HAP-1 (cell line): ENCODE results near the gene KIF6.

Experiments
- DNase-seq, 2 experiments: peaks; one replicate each; pipeline ENCODE4 v3.0.0-alpha.2; 2016 to 2020; ENCODE audit warnings: low spot score in 2 of 2
- H3K27me3 ChIP-seq: fragments of 250-450 bp; sonication (Bioruptor Pico); 2 replicates; pipeline ENCODE4 v1.5.1; 2020; ENCODE audit warnings: low read depth, mild to moderate bottlenecking, moderate library complexity
- H3K36me3 ChIP-seq: fragments of 250-450 bp; sonication (Bioruptor Pico); replicated peaks from 2 replicates; pipeline ENCODE4 v1.5.1; 2020; ENCODE audit warnings: mild to moderate bottlenecking
- H3K4me1 ChIP-seq: fragments of 250-450 bp; sonication (Bioruptor Pico); 2 replicates; pipeline ENCODE4 v1.5.1; 2020; ENCODE audit warnings: mild to moderate bottlenecking
- H3K4me3 ChIP-seq: fragments of 250-450 bp; sonication (Bioruptor Pico); 2 replicates; pipeline ENCODE4 v1.5.1; 2020; ENCODE audit warnings: mild to moderate bottlenecking, moderate library complexity
- H3K9me3 ChIP-seq: fragments of 250-450 bp; sonication (Bioruptor Pico); 2 replicates; pipeline ENCODE4 v1.5.1; 2020; ENCODE audit warnings: mild to moderate bottlenecking, moderate library complexity
- in situ Hi-C: fragments of 300-500 bp; cut with MboI; formaldehyde crosslinking; loops from 3 replicates; pipeline ENCODE4 v1.14.3; 2020; ENCODE audit warnings: low sequenced_read_pairs, inconsistent platforms, mixed read lengths

KIF6 gene

DNA sequence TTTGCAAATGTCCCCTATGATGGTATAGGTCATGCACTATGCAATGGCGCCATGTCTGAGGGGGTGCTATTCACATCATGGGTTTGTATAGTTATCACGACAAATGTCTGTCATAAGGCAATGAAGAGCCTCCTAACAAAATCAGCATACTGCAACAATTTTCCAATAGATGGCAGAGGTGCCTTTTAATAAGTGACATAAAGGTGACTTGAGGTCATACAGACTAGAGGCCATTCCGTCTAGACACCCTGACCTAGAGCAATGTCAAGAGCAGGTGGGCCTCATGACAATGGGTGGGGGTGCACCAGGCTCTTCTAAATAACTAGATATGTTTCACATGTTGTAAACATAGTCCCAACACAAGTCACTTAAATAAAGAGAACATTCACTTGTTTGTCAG, 107.7 kb downstream of the KIF6 start:
- DNase-seq = no peak
- in situ Hi-C loops = no loop called here
- no peaks in the 10 kb centered on the region for H3K4me1 ChIP-seq
- no peaks in the 10 kb centered on the region for H3K36me3 ChIP-seq
- H3K9me3 ChIP-seq = no peaks in the 10 kb centered on the region
- no peaks in the 10 kb centered on the region for H3K27me3 ChIP-seq
- no peak overlapping the region for H3K4me3 ChIP-seq

DNA sequence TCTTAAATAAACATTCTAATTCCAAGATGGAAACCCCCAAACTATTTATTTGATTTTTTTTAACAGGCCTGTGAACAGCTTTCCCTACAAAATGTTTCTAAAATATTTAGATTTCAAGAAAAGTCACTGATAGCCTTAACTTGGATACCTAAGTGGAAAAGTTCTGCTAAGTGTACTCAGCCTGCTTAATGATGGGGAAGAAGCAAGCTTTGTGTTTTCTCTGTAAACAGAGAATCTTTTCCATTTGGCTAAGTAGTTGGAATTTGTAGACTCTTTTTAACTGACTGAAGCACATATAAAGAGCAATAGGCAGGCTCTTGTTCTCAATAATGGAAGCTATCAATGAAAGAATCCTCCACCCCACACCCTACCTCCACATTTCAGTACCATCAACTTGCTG, 108.2 kb downstream of the KIF6 start:
- Histone ChIP-seq H3K36me3 (no peaks in the 10 kb centered on the region), H3K4me1 (no peaks in the 10 kb centered on the region), H3K4me3 (no peak overlapping the region), H3K27me3 (no peaks in the 10 kb centered on the region), H3K9me3 (no peaks in the 10 kb centered on the region)
- in situ Hi-C loops = no loop called here
- no peak for DNase-seq

DNA sequence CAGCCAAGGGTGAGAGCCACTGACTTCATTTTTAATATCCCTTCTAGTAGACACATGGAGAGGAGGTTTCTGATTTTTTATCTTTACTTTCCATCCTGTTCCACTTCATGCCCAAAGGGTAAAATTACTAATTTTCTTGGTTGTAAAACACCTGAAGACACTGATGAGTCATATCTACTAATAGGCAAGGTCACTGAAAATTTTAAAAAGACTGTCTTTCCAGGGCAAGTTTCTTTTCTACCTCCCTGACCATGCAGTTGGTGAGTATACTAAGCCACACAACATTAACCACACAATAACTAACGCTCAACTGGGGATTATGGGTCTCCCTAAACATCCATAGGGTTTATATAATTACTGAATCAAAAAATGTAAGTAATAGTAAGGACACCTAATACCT, 109.6 kb downstream of the KIF6 start:
- H3K4me1 ChIP-seq = no peaks in the 10 kb centered on the region
- H3K4me3 ChIP-seq = no peak overlapping the region
- DNase-seq = no peak
- H3K36me3 ChIP-seq = no peaks in the 10 kb centered on the region
- in situ Hi-C loops = no loop called here
- H3K9me3 ChIP-seq = no peaks in the 10 kb centered on the region
- no peaks in the 10 kb centered on the region for H3K27me3 ChIP-seq

DNA sequence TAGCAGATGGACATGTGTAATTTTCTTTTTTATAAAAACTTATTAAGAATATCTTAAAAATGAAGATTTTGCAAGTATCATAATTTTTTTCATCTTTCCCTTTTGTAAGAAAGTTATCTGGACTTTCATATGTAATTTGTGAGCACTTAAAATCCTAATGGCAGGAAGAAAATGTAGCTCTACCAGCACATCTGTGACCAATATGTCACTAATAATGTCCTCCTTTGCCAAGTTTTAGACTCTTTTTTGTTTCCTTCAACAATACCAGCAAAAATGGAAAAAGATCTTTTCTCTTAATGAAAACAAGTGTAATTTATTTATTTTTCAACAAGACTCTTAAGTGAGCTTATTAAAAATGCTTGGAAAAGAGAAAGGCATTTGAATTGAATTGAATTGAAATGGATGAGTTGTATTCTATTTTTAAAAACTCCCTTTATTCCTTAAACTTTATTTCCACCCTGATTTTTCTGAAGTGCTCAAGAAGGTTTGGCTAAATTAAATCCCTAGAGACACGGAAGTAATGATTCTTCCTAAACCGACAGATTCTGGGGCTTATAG, 110.7 kb downstream of the KIF6 start:
- Histone ChIP-seq H3K4me1 (no peaks in the 10 kb centered on the region), H3K4me3 (no peak overlapping the region), H3K9me3 (no peaks in the 10 kb centered on the region), H3K36me3 (no peaks in the 10 kb centered on the region), H3K27me3 (no peaks in the 10 kb centered on the region)
- in situ Hi-C loops = no loop called here
- DNase-seq = no peak

DNA sequence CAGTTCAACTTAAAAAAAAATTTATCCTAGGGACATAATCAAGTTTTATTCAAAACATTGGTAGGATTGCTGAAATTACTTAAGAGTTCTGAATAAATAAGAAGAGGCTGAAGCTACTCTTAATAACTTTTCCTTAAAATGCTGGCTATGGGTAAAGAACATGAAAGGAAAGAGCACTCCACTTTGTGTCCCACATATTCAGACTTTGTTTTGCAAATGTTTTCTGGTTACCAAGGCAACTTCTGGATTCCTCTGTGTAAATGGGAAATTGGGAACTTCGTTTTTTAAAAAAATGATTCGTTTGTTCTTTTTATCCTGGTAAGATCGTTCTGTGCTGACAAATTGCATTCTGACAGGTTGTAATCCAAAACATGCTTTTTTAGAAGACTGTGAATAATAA, 115.0 kb downstream of the KIF6 start:
- H3K27me3 ChIP-seq = 0 out of 2 replicates have a peak, but pooled peaks cover 4% of the 10 kb centered on the region
- in situ Hi-C loops = no loop called here

DNA sequence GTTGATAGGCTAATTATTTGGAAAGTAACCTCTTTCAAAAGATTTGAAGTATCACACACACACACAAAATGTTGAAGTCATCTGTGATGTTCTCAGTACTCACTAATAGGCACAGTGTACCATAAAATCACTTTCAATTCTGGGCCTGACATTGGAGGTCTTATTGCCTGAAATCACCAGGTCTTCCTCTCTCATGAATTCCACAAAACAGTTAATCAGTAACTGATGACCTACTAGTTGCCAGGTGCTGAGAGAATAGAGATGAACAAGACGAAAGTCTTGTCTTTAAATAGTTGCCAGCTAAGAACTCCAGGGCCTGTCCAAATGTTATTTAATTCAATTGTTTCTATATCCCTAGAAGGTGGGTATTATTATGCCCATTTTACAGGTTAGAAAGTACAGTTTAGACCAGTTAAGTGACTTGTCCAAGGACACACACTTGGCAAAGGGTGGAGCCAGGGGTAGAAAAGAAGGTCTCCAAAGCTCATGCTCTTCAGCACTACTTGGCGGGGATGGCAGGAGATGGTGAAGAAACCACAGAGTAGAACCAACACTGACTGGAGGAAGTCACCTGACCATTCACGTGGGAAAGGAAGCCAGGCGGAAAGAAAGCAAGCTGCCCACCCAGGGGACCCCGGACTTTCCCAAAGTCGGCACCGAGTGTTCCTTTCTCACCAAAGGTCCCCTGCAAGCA, 116.4 kb downstream of the KIF6 start:
- no peaks in the 10 kb centered on the region for H3K9me3 ChIP-seq
- in situ Hi-C loops = no loop called here
- DNase-seq = no peak
- H3K36me3 ChIP-seq = no peaks in the 10 kb centered on the region
- no peak overlapping the region for H3K4me3 ChIP-seq
- no peaks in the 10 kb centered on the region for H3K4me1 ChIP-seq
- H3K27me3 ChIP-seq = 0 out of 2 replicates have a peak, but pooled peaks cover 4% of the 10 kb centered on the region

More for the DNA sequence above, 115.0 kb downstream of the KIF6 start:
- DNase-seq = no peak
- no peaks in the 10 kb centered on the region for H3K9me3 ChIP-seq
- no peaks in the 10 kb centered on the region for H3K36me3 ChIP-seq
- no peaks in the 10 kb centered on the region for H3K4me1 ChIP-seq
- H3K4me3 ChIP-seq = no peak overlapping the region

DNA sequence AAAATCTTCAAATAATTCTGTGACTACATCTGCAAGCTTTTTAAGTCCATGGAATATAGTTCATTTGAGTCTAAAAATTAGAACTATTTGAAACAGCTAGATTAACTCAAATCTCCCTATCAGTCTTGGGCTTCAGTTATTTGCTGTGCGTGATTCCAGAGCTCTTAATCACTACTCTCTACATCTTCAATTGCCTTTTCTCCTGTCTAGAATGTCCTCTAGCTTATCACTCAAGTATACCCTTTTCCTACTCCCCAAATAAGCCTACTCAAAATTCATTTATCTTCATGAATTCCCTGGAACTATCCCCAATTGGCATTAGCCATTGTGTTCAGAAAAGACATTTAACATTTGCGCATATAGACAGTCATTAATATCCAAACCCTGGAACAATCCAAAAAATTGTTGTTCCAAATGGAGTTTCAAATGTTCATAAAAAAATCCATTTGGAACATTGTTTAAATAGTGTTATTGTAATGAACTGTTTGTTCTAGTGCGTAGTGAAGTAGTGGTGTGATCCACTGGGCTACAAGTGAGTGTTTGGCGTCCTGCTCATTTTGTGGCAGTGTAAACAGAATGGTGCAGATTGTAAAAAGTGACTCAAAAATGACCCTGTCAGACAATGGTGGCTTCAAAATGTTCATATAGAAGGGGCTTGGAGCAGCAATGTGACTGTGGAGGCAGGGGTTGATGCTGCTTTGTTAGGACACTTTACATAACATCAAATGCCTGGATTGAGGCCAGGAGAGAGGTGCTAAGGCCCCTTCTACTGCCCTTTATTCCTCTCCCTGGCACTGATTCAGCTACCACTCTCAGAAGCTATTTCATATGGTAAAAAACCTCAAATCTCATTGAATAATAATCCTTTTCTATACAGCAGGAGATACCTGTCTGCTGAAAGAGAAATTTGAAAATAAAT, 122.3 kb downstream of the KIF6 start:
- H3K9me3 ChIP-seq = no peaks in the 10 kb centered on the region
- 0 out of 2 replicates have a peak, but pooled peaks cover 4% of the 10 kb centered on the region for H3K27me3 ChIP-seq
- H3K4me1 ChIP-seq = no peaks in the 10 kb centered on the region
- H3K4me3 ChIP-seq = no peak overlapping the region
- in situ Hi-C loops = no loop called here
- no peak for DNase-seq
- H3K36me3 ChIP-seq = no peaks in the 10 kb centered on the region

DNA sequence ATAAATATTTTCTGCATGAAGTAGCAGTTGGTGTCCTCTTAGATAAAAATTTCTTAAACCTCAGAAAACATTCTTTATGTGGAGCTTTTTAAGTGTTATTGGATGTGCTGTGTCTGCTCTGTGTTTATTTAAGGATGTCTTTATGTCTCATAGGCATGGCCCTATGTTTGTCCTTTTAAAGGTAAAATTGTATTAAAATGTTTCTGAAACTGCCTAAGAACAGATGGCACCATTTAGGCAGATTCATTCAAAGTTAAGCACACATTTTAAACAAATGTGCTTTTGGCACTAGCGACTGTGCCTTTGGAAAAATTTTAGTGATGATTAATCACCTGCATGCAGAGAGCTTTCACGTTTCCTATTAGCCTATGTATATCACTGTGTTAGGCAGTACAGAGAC, 125.2 kb downstream of the KIF6 start:
- no peaks in the 10 kb centered on the region for H3K36me3 ChIP-seq
- H3K4me3 ChIP-seq = no peak overlapping the region
- in situ Hi-C loops = no loop called here
- no peak for DNase-seq
- no peaks in the 10 kb centered on the region for H3K4me1 ChIP-seq
- H3K9me3 ChIP-seq = no peaks in the 10 kb centered on the region
- no peaks in the 10 kb centered on the region for H3K27me3 ChIP-seq

DNA sequence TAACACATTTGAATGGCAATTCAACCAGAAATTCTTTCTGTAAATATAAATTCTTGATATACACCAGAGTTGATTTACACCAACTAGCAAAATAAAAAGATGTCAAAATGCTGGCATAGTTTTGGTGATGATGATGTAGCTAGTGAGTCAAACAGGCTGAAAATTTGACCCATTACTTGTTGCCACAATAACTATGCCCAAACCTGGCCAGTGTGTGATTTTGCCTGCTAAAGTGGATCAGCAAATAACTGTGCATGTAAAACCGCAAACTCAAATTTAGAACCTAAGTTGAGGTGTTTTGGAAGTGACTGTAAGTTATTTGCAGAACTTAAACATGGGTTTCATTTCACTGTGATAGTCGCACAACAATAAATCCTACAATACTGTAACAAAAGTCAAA, 125.9 kb downstream of the KIF6 start:
- no peak for DNase-seq
- no peaks in the 10 kb centered on the region for H3K9me3 ChIP-seq
- no peaks in the 10 kb centered on the region for H3K27me3 ChIP-seq
- in situ Hi-C loops = no loop called here
- H3K4me3 ChIP-seq = no peak overlapping the region
- no peaks in the 10 kb centered on the region for H3K4me1 ChIP-seq
- H3K36me3 ChIP-seq = no peaks in the 10 kb centered on the region

DNA sequence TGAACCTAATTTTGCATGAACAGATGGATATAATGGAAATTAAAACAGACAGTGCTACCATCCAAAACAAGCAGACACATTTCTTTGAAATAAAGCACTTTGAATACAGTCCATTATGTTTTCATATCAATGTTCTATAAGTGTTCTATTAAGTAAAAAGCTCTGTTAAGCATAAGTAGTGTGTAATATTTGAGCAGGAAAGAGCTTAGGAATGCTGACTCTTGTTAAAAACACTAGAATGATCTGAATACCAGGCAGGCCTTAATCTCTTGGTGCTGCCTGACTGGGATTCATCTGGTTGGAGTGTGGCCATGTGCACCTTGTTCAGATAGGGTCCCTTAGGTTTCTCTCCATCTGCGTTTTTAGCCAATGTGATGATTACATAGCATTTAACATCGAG, 130.9 kb downstream of the KIF6 start:
- in situ Hi-C loops = no loop called here
- no peak overlapping the region for H3K4me3 ChIP-seq
- H3K9me3 ChIP-seq = no peaks in the 10 kb centered on the region
- H3K4me1 ChIP-seq = no peaks in the 10 kb centered on the region
- DNase-seq = no peak
- no peaks in the 10 kb centered on the region for H3K27me3 ChIP-seq
- H3K36me3 ChIP-seq = no peaks in the 10 kb centered on the region

DNA sequence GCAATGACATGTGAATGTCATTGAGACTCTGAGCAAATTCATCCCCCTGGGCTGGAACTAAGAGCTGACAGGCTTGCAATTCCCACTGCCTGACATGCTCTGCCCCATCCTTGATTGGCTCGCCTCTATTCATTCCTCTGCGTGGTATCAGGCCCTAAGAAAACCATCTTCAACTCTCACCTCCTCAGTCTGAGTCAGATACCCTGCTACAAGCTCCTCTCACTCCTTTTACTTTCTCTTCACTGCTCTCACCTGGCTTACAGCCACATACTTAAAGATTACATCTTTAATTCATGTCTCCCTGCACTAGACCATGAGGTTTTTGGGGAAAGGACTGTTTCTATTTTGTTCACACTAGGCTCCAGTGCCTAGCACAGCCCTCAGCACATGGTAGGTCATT, 131.6 kb downstream of the KIF6 start:
- DNase-seq = no peak
- Histone ChIP-seq H3K27me3 (no peaks in the 10 kb centered on the region), H3K4me3 (no peak overlapping the region), H3K4me1 (no peaks in the 10 kb centered on the region), H3K9me3 (no peaks in the 10 kb centered on the region), H3K36me3 (no peaks in the 10 kb centered on the region)
- in situ Hi-C loops = no loop called here

DNA sequence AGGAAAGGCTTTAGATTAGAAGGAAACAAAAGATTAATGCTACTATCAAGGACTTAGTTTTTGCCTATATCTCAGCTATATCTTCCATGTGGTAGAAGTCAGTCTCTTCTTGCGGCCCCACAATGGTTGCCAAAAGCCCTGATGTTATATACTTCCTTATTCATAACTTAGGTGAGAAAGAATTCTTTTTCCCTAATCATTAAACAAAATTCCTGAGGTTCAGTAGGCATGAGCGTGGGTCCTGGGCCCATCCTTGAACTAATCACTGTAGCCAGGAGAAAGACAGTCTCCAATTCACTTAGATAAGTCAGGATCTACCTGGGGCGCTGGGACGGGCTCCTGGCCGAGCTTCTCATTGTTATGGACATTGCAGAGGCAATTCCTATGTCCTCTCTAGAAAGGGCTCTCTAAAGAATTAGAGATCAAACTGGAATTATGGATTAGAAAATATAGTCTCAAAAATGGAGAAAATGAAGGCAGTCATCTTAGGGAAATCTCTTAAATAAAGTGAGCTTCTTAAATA, 134.3 kb downstream of the KIF6 start:
- DNase-seq = no peak
- H3K4me1 ChIP-seq = no peaks in the 10 kb centered on the region
- in situ Hi-C loops = no loop called here
- H3K9me3 ChIP-seq = no peaks in the 10 kb centered on the region
- no peak overlapping the region for H3K4me3 ChIP-seq
- no peaks in the 10 kb centered on the region for H3K27me3 ChIP-seq
- H3K36me3 ChIP-seq = no peaks in the 10 kb centered on the region

DNA sequence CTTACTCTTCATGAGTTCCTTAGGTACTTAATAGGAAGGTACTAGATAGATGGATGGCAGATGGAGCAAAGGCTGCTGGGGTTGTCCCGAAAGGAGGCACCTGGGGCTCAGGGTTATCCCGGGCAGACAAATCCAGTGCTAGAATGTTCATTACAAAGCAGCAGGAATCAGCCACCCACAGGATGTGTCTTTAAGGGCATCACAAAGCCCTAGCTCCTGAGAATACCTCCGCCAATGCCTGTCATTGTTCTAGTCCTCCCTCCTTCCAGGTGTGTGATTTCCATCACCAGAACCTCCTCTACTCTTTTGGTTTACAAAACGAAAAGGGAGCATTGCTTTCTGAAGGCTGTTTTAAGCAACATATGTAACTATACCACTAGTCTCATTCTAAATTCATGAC, 138.1 kb downstream of the KIF6 start:
- in situ Hi-C loops = no loop called here
- H3K4me3 ChIP-seq = no peak overlapping the region
- H3K36me3 ChIP-seq = no peaks in the 10 kb centered on the region
- no peaks in the 10 kb centered on the region for H3K27me3 ChIP-seq
- H3K4me1 ChIP-seq = no peaks in the 10 kb centered on the region
- H3K9me3 ChIP-seq = no peaks in the 10 kb centered on the region
- no peak for DNase-seq

DNA sequence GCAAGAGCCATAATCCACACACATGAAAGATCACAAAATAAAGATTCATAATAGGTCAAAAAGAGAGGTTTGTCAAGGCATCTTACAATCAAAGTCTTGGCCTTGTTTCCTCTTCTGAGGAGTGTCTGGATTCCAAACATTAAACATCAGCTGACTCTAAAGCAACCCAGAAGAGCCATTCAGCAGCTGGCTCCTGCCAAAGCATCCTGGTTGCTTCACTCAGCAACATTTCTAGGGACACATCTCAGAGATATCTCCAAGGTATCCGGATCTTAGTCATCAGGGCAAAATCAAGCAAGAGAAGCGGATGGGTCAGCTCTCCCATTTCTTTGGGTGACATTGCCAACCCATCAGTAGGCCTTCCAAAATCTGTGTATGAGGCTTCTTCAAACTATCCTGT, 139.6 kb downstream of the KIF6 start:
- in situ Hi-C loops = no loop called here
- Histone ChIP-seq H3K27me3 (no peaks in the 10 kb centered on the region), H3K36me3 (no peaks in the 10 kb centered on the region), H3K4me1 (no peaks in the 10 kb centered on the region), H3K4me3 (no peak overlapping the region), H3K9me3 (no peaks in the 10 kb centered on the region)
- no peak for DNase-seq
